Measurements from ENCODE around the gene LRRC8B. TPM values are rescaled to one million over a fixed set of nuclear protein-coding genes. Genes with fewer than 3 reads are reported as not detected.

LRRC8B gene
- total RNA-seq, 1 experiment from 2014 or later = 42.9 TPM

GRCh38 chr1:89530444-89531089 lies 5.9 kb downstream of the LRRC8B start:
- intact Hi-C loops (cut with micrococcal nuclease; ENCODE audit: unreplicated experiment) = no loop called here
- DNase-seq = no peak
- H3K27ac Mint-ChIP-seq (ENCODE audit: unreplicated experiment) = no peak overlapping the region
- BruUV-seq (replicated peaks) = no TSS peak
- H3K36me3 Mint-ChIP-seq (ENCODE audit: insufficient read depth, unreplicated experiment) = peaks cover 9% of the 10 kb centered on the region
- H3K4me3 Mint-ChIP-seq (ENCODE audit: low read depth, unreplicated experiment) = no peak overlapping the region
- peaks cover 18% of the 10 kb centered on the region for H3K4me1 Mint-ChIP-seq (ENCODE audit: low read depth, unreplicated experiment)
- peaks cover 4% of the 10 kb centered on the region for H3K9me3 Mint-ChIP-seq (ENCODE audit: low read depth, unreplicated experiment)
- CTCF ChIA-PET = no interaction called here
- H3K27me3 Mint-ChIP-seq (ENCODE audit: unreplicated experiment) = no peaks in the 10 kb centered on the region
- no peak for TF ChIP-seq CTCF (IDR thresholded peaks at IDR 0.05; ENCODE audit: unreplicated experiment)

- CTCF ChIA-PET = interaction anchor here (0.6 kb wide), 1 partner anchor 65 kb away, joined by 3 read pairs; no protein-coding TSS in a partner anchor
- H3K4me3 Mint-ChIP-seq (ENCODE audit: low read depth, unreplicated experiment) = no peak overlapping the region
These were observed 7.0 kb downstream of the LRRC8B start for GRCh38 chr1:89531480-89532139.

GRCh38 chr1:89532228-89532627 lies 7.6 kb downstream of the LRRC8B start:
- H3K27me3 Mint-ChIP-seq (ENCODE audit: unreplicated experiment) = no peaks in the 10 kb centered on the region
- peaks cover 18% of the 10 kb centered on the region for H3K4me1 Mint-ChIP-seq (ENCODE audit: low read depth, unreplicated experiment)
- no peak for TF ChIP-seq CTCF (IDR thresholded peaks at IDR 0.05; ENCODE audit: unreplicated experiment)
- BruUV-seq (replicated peaks) = no TSS peak
- no peak for DNase-seq
- no peak overlapping the region for H3K27ac Mint-ChIP-seq (ENCODE audit: unreplicated experiment)
- intact Hi-C loops (cut with micrococcal nuclease; ENCODE audit: unreplicated experiment) = no loop called here
- CTCF ChIA-PET = no interaction called here
- no peak overlapping the region for H3K4me3 Mint-ChIP-seq (ENCODE audit: low read depth, unreplicated experiment)
- no peaks in the 10 kb centered on the region for H3K36me3 Mint-ChIP-seq (ENCODE audit: insufficient read depth, unreplicated experiment)
- H3K9me3 Mint-ChIP-seq (ENCODE audit: low read depth, unreplicated experiment) = peaks cover 4% of the 10 kb centered on the region

More at GRCh38 chr1:89531480-89532139, 7.0 kb downstream of the LRRC8B start:
- no peak for TF ChIP-seq CTCF (IDR thresholded peaks at IDR 0.05; ENCODE audit: unreplicated experiment)
- H3K36me3 Mint-ChIP-seq (ENCODE audit: insufficient read depth, unreplicated experiment) = no peaks in the 10 kb centered on the region
- intact Hi-C loops (cut with micrococcal nuclease; ENCODE audit: unreplicated experiment) = no loop called here
- no peak for DNase-seq
- peaks cover 4% of the 10 kb centered on the region for H3K9me3 Mint-ChIP-seq (ENCODE audit: low read depth, unreplicated experiment)
- no peak overlapping the region for H3K27ac Mint-ChIP-seq (ENCODE audit: unreplicated experiment)
- BruUV-seq (replicated peaks) = no TSS peak
- H3K27me3 Mint-ChIP-seq (ENCODE audit: unreplicated experiment) = no peaks in the 10 kb centered on the region
- peaks cover 18% of the 10 kb centered on the region for H3K4me1 Mint-ChIP-seq (ENCODE audit: low read depth, unreplicated experiment)

- TF ChIP-seq CTCF (IDR thresholded peaks at IDR 0.05; ENCODE audit: unreplicated experiment) = no peak
- CTCF ChIA-PET = no interaction called here
- H3K9me3 Mint-ChIP-seq (ENCODE audit: low read depth, unreplicated experiment) = peaks cover 4% of the 10 kb centered on the region
- no peak overlapping the region for H3K27ac Mint-ChIP-seq (ENCODE audit: unreplicated experiment)
- intact Hi-C loops (cut with micrococcal nuclease; ENCODE audit: unreplicated experiment) = no loop called here
- no TSS peak for BruUV-seq (replicated peaks)
- peaks cover 18% of the 10 kb centered on the region for H3K4me1 Mint-ChIP-seq (ENCODE audit: low read depth, unreplicated experiment)
- H3K36me3 Mint-ChIP-seq (ENCODE audit: insufficient read depth, unreplicated experiment) = no peaks in the 10 kb centered on the region
- no peak overlapping the region for H3K4me3 Mint-ChIP-seq (ENCODE audit: low read depth, unreplicated experiment)
- DNase-seq = no peak
- H3K27me3 Mint-ChIP-seq (ENCODE audit: unreplicated experiment) = no peaks in the 10 kb centered on the region
These were observed 8.2 kb downstream of the LRRC8B start for GRCh38 chr1:89532866-89533265.
